GM12878 (cell line): ENCODE results near the gene SLC6A20. TPM values are rescaled to one million over a fixed set of nuclear protein-coding genes. Genes with fewer than 3 reads are reported as not detected.

Experiments used
- ATAC-seq: fragments of 200-7000 bp; cut with Tn5 transposase; 3 replicates; pipeline ENCODE4 v1.9.1; 2020; ENCODE audit warnings: mild to moderate bottlenecking, moderate library complexity
- BruUV-seq: library from RNA; stranded (reverse); fragments of 400-500 nt; replicated peaks from 2 replicates; lab custom pipeline; 2021; lab: Mats Ljungman, UMichigan
- CTCF ChIA-PET: fragments of 300-600 bp; sonication (Branson Sonifier 250); formaldehyde crosslinking; extraction: SDS; loops from one replicate; lab custom pipeline; 2021; ENCODE audit warnings: inconsistent platforms; lab: Yijun Ruan, JAX
- POLR2A ChIA-PET: fragments of 350-600 bp; formaldehyde crosslinking; extraction: SDS; loops from one replicate; lab custom pipeline; 2021; ENCODE audit warnings: inconsistent platforms; lab: Charles Lee
- RAD21 ChIA-PET: fragments of 300-600 bp; sonication (Branson Sonifier 250); formaldehyde crosslinking; loops from one replicate; lab custom pipeline; 2023; ENCODE audit warnings: antibody characterized with exemption; ENCODE audit not compliant: unreplicated experiment; lab: Charles Lee
- SMC1A ChIA-PET: fragments of 300-600 bp; sonication (Branson Sonifier 250); formaldehyde crosslinking; loops from one replicate; lab custom pipeline; 2023; ENCODE audit not compliant: unreplicated experiment, uncharacterized antibody; lab: Charles Lee
- DNase-seq: peaks from one replicate; pipeline ENCODE4 v3.0.0-alpha.2; 2011; ENCODE audit warnings: low read depth, low spot score
- FAIRE-seq: peaks from 3 replicates; lab custom pipeline; 2011; peaks lifted over from hg19 to GRCh38; lab: Jason Lieb, UNC
- H2AFZ ChIP-seq: 2 replicates; pipeline ENCODE4 v1.6.0; 2011; ENCODE audit warnings: low read depth, low read length, control low read depth; ENCODE audit not compliant: control insufficient read depth
- H3K27ac ChIP-seq: 2 replicates; pipeline ENCODE4 v1.5.1; 2011; ENCODE audit warnings: control low read depth; ENCODE audit not compliant: control insufficient read depth, insufficient read depth
- H3K27me3 ChIP-seq, 2 experiments: replicated peaks in 1 of 2; 2 replicates each; pipeline versions ENCODE4 v1.6.0 to v1.6.1; 2011; ENCODE audit warnings: low read length in 1 of 2; ENCODE audit not compliant: control insufficient read depth in 2 of 2, insufficient read depth in 2 of 2
- H3K36me3 ChIP-seq, 2 experiments: 2 replicates each; pipeline ENCODE4 v1.5.1; 2011; ENCODE audit warnings: low read length in 1 of 2; ENCODE audit not compliant: control insufficient read depth in 2 of 2, insufficient read depth in 2 of 2
- H3K4me1 ChIP-seq: 2 replicates; pipeline ENCODE4 v1.6.1; 2011; ENCODE audit warnings: mild to moderate bottlenecking, low read length, moderate library complexity, mixed read lengths; ENCODE audit not compliant: control insufficient read depth, insufficient read depth
- H3K4me2 ChIP-seq: 2 replicates; pipeline ENCODE4 v1.6.0; 2011; ENCODE audit warnings: control low read depth; ENCODE audit not compliant: control insufficient read depth, insufficient read depth
- H3K4me3 ChIP-seq: fragments of 200-600 bp; sonication (generic); 2 replicates; pipeline ENCODE4 v1.5.1; 2016
- H3K79me2 ChIP-seq: 2 replicates; pipeline ENCODE4 v1.6.0; 2011; ENCODE audit warnings: low read length; ENCODE audit not compliant: control insufficient read depth, insufficient read depth
- H3K9ac ChIP-seq: 2 replicates; pipeline ENCODE4 v1.8.0; 2011; ENCODE audit warnings: low read length, control low read depth, mixed read lengths; ENCODE audit not compliant: control insufficient read depth, insufficient read depth
- H3K9me3 ChIP-seq: replicated peaks from 3 replicates; pipeline ENCODE4 v1.5.1; 2011; ENCODE audit warnings: mild to moderate bottlenecking, low read length; ENCODE audit not compliant: control insufficient read depth, insufficient read depth
- H4K20me1 ChIP-seq: 2 replicates; pipeline ENCODE4 v1.6.0; 2011; ENCODE audit not compliant: control insufficient read depth, insufficient read depth
- DPF2 ChIP-seq: fragments of 450-650 bp; IDR thresholded peaks from 2 replicates; pipeline ENCODE4 v1.6.1; 2017; ENCODE audit warnings: mild to moderate bottlenecking
- EED ChIP-seq: sonication (generic); IDR thresholded peaks from 2 replicates; pipeline ENCODE4 v1.6.1; 2016; ENCODE audit warnings: antibody characterized with exemption, low read depth
- ETV6 ChIP-seq, 2 experiments: fragments of 450-650 bp in 1 of 2; IDR thresholded peaks in 1 of 2; conservative IDR thresholded peaks in 1 of 2; 2 replicates each; pipeline ENCODE4 v1.6.1; 2014; ENCODE audit warnings: antibody characterized with exemption in 1 of 2, borderline replicate concordance in 1 of 2, low read depth in 1 of 2, mild to moderate bottlenecking in 1 of 2, moderate library complexity in 1 of 2
- FOXM1 ChIP-seq: IDR thresholded peaks from 2 replicates; pipeline ENCODE4 v1.6.1; 2012; ENCODE audit warnings: low read depth, mild to moderate bottlenecking, inconsistent platforms, low read length, moderate library complexity
- HDAC6 ChIP-seq: fragments of 200-600 bp; sonication (generic); IDR thresholded peaks from one replicate; pipeline ENCODE4 v1.8.0; 2017; ENCODE audit warnings: antibody characterized with exemption; ENCODE audit not compliant: unreplicated experiment
- NFIC ChIP-seq: IDR thresholded peaks from 2 replicates; pipeline ENCODE4 v1.6.1; 2012; ENCODE audit warnings: low read depth, mild to moderate bottlenecking, inconsistent platforms, low read length, moderate library complexity
- REST ChIP-seq: IDR thresholded peaks from 2 replicates; pipeline ENCODE4 v1.6.1; 2012; ENCODE audit warnings: mild to moderate bottlenecking, low read depth, low read length
- RUNX3 ChIP-seq: IDR thresholded peaks from 2 replicates; pipeline ENCODE4 v1.6.1; 2012; ENCODE audit warnings: low read length, inconsistent platforms
- SIX5 ChIP-seq: IDR thresholded peaks from 2 replicates; pipeline ENCODE4 v1.6.1; 2011; ENCODE audit warnings: mild to moderate bottlenecking, low read depth, low read length, moderate library complexity; ENCODE audit not compliant: severe bottlenecking
- SMARCA5 ChIP-seq: fragments of 450-650 bp; IDR thresholded peaks from 2 replicates; pipeline ENCODE4 v1.6.1; 2017; ENCODE audit warnings: mild to moderate bottlenecking
- SP1 ChIP-seq: IDR thresholded peaks from one replicate; pipeline ENCODE4 v1.6.1; 2011; ENCODE audit warnings: low read depth, low read length
- SRF ChIP-seq, 2 experiments: IDR thresholded peaks; 2 replicates each; pipeline ENCODE4 v1.6.1; 2011; ENCODE audit warnings: low read depth in 2 of 2, low read length in 2 of 2, mild to moderate bottlenecking in 1 of 2, moderate library complexity in 1 of 2
- TCF3 ChIP-seq: IDR thresholded peaks from 2 replicates; pipeline ENCODE4 v1.6.1; 2012; ENCODE audit warnings: low read depth, mild to moderate bottlenecking, low read length, borderline replicate concordance; ENCODE audit not compliant: insufficient read depth
- YY1 ChIP-seq: IDR thresholded peaks from 2 replicates; pipeline ENCODE4 v1.6.1; 2011; ENCODE audit warnings: low read depth, mild to moderate bottlenecking, low read length
- WGBS: methylation state at CpG from one replicate; pipeline ENCODE4 v1.1.6; 2016; ENCODE audit warnings: low lambda C conversion rate; ENCODE audit not compliant: insufficient replicate concordance, insufficient coverage; ENCODE audit errors: missing lambda C conversion rate; 5-methylcytosine and 5-hydroxymethylcytosine counted together
- in situ Hi-C: fragments of 300-500 bp; cut with MboI; formaldehyde crosslinking; loops from 9 replicates; pipeline ENCODE4 v1.14.3; 2018; ENCODE audit warnings: mixed read lengths
- intact Hi-C: fragments of 100-400 bp; cut with micrococcal nuclease; formaldehyde crosslinking; loops from one replicate; pipeline ENCODE4 v1.14.2; 2022; ENCODE audit not compliant: unreplicated experiment
- polyA plus RNA-seq, 11 experiments: library from polyadenylated mRNA; depleted of rRNA in 4 of 11; unstranded in 6 of 11; stranded (reverse) in 5 of 11; fragments of >200 nt; fragmentation: Nextera tagmentation in 4 of 11; fragmentation: Illumina TruSeq in 1 of 11; extraction: Ambion mirVana in 4 of 11; extraction: Trizol in 1 of 11; gene quantifications; 1 replicate in 1 of 11; 2 replicates in 10 of 11; pipeline versions ENCODE4 v1.2.1 to v1.2.3, GENCODE V29; 2011 to 2016; ENCODE audit warnings: inconsistent platforms in 2 of 11, missing spikeins in 2 of 11, low read depth in 1 of 11
- total RNA-seq, 4 experiments: library from RNA; depleted of rRNA in 3 of 4; stranded (reverse); fragments of >200 nt in 3 of 4; fragmentation: Illumina TruSeq in 1 of 4; extraction: Trizol in 1 of 4; gene quantifications; 2 replicates each; pipeline versions ENCODE4 v1.2.1 to v1.2.3, GENCODE V29; 2013 to 2021

Gene SLC6A20
- total and polyA plus RNA-seq, 10 of the 15 experiments (the other 5 are each of a cell fraction or from before 2014, with no cell fraction given): 0.31 to 4.1 (median 1.1) TPM

DNA sequence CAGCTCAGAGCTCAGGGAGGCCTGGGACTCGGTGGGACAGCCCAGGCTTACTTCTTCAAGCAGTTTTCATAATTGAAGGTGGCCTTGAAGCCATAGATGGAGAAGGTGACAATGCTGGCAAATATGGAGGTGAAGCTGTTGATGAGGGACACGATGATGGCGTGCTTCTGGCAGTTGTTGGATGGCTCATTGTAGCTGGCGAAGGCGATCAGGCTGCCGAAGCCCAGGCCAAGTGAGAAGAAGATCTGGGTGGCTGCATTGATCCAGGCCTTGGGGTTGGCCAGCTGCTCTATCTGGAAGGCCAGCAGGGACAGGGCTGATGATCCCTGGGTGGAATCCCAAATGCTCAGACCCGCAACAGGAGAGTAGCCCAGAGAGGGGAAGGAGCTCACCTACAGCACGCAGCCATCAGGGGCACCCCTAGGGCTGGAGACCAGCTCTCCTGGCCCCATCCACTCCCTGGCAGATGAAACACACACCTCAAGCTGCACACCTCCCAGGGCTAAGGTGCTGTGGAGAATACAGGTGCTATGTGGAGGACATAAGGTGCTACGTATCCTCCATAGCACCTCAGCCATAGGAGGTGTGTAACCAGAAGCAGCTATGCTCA lies 25.1 kb downstream of the SLC6A20 start:
- no peaks in the 10 kb centered on the region for H4K20me1 ChIP-seq
- no peaks in the 10 kb centered on the region for H3K79me2 ChIP-seq
- POLR2A ChIA-PET: no interaction called here
- peaks cover 0 to 2% of the 10 kb centered on the region in 2 experiments; a peak in 1 of 4 replicates for H3K27me3 ChIP-seq
- SMC1A ChIA-PET: interaction anchor here (0.9 to 1.4 kb wide), 2 partner anchors 37 to 155 kb away, joined by 3 to 4 read pairs; no protein-coding TSS in a partner anchor
- no peak overlapping the region for H3K27ac ChIP-seq
- 49% methylated on average over 9 of the region's 9 CpGs for WGBS
- H3K9me3 ChIP-seq: no peaks in the 10 kb centered on the region
- in situ Hi-C loops: no loop called here
- no peak for DNase-seq
- no TSS peak for BruUV-seq
- no peak overlapping the region for H3K9ac ChIP-seq
- CTCF ChIA-PET: interaction anchor here (0.8 to 2.3 kb wide), 5 partner anchors 8 to 161 kb away, joined by 3 to 8 read pairs (median 3); no protein-coding TSS in a partner anchor
- ATAC-seq: no peak
- H3K4me1 ChIP-seq: no peaks in the 10 kb centered on the region
- H3K4me2 ChIP-seq: no peak overlapping the region
- intact Hi-C loops: no loop called here
- no peak for FAIRE-seq
- H3K36me3 ChIP-seq: no peaks in the 10 kb centered on the region
- H2AFZ ChIP-seq: no peak overlapping the region
- TF ChIP-seq RUNX3 (no peak), TCF3 (no peak)
- no peak overlapping the region for H3K4me3 ChIP-seq
- RAD21 ChIA-PET: no interaction called here

- H3K9ac ChIP-seq: no peak overlapping the region
- ChIA-PET RAD21 (no interaction called here), SMC1A (no interaction called here), CTCF (interaction anchor here (0.6 to 7.5 kb wide), 3 partner anchors 106 to 311 kb away, joined by 3 to 79 read pairs (median 3); no protein-coding TSS in a partner anchor), POLR2A (no interaction called here)
- TF ChIP-seq SMARCA5 (no peak), EED (no peak), ETV6 (conservative IDR thresholded peaks at IDR 0.05 in 1 of 2, IDR thresholded peaks at IDR 0.05 in 1 of 2; ENCODE audit: borderline replicate concordance in 1 of 2, low read depth in 1 of 2) (no peak), DPF2 (no peak), SIX5 (no peak), NFIC (no peak), YY1 (no peak), REST (no peak), SRF (IDR thresholded peaks at IDR 0.05; ENCODE audit: low read depth in 2 of 2, low read length in 2 of 2) (no peak), FOXM1 (no peak), HDAC6 (no peak), SP1 (no peak)
- H4K20me1 ChIP-seq: no peaks in the 10 kb centered on the region
- in situ Hi-C loops: loop anchor here (10.0 kb wide), 1 partner anchor 609 kb away; the partner anchor contains the start of gene CCR5
- ATAC-seq (no peak), FAIRE-seq (no peak), DNase-seq (no peak)
- BruUV-seq: no TSS peak
- no peaks in the 10 kb centered on the region for H3K79me2 ChIP-seq
- no peak overlapping the region for H3K4me3 ChIP-seq
- intact Hi-C loops: no loop called here
- no peak overlapping the region for H3K27ac ChIP-seq
- no peaks in the 10 kb centered on the region for H3K36me3 ChIP-seq
- no peak overlapping the region for H2AFZ ChIP-seq
- no peaks in the 10 kb centered on the region for H3K9me3 ChIP-seq
- H3K4me1 ChIP-seq: no peaks in the 10 kb centered on the region
- 0 out of 4 replicates have a peak, but pooled peaks cover 0 to 2% of the 10 kb centered on the region in 2 experiments for H3K27me3 ChIP-seq
- whole genome bisulfite sequencing: 72% methylated on average over 8 of the region's 8 CpGs
- H3K4me2 ChIP-seq: no peak overlapping the region
Measured at GRCh38 chr3:45765958-45766357, 30.4 kb downstream of the SLC6A20 start.
